K562 (cell line): ENCODE data around the gene TJP3. TPM values are rescaled to one million over a fixed set of nuclear protein-coding genes. Genes with fewer than 3 reads are reported as not detected.
A peak's percentile ranks its signal among the peaks of the same experiment; 100 is the strongest.

Experiments
- ATAC-seq: fragments of 200-7000 bp; cut with Tn5 transposase; 3 replicates; pipeline ENCODE4 v1.9.1; 2020; ENCODE audit warnings: moderate library complexity
- BruUV-seq: library from RNA; stranded (reverse); fragments of 400-500 nt; replicated peaks from 2 replicates; lab custom pipeline; 2021; lab: Mats Ljungman, UMichigan
- CTCF ChIA-PET: fragments of 300-600 bp; formaldehyde crosslinking; extraction: SDS; loops from one replicate; lab custom pipeline; 2021; ENCODE audit warnings: low intra/inter-chr PET ratio; lab: Yijun Ruan, JAX
- POLR2A ChIA-PET: fragments of 300-600, 350-650 bp; sonication (Branson Sonifier 250); formaldehyde crosslinking; extraction: SDS; loops from one replicate; lab custom pipeline; 2021; ENCODE audit warnings: antibody characterized with exemption, inconsistent platforms; lab: Yijun Ruan, JAX
- DNase-seq, 4 experiments: peaks; one replicate each; pipeline versions ENCODE4 v3.0.0 to v3.0.0-alpha.2; 2011 to 2018; ENCODE audit warnings: low spot score in 3 of 4, mixed read lengths in 3 of 4; ENCODE audit errors: extremely low read depth in 1 of 4
- FAIRE-seq: peaks from 2 replicates; lab custom pipeline; 2011; peaks lifted over from hg19 to GRCh38; lab: Jason Lieb, UNC
- H2AFZ ChIP-seq: 2 replicates; pipeline ENCODE4 v1.6.0; 2011; ENCODE audit warnings: low read depth, low read length, control low read depth, inconsistent platforms
- H3K27ac ChIP-seq: fragments of 200-600 bp; 3 replicates; pipeline ENCODE4 v1.8.0; 2011; ENCODE audit warnings: low read depth, mild to moderate bottlenecking, control low read depth, inconsistent platforms, low read length, moderate library complexity, mixed read lengths; ENCODE audit errors: extremely low read depth
- H3K27me3 ChIP-seq, 2 experiments: fragments of 300-600 bp in 1 of 2; 2 replicates in 1 of 2; 3 replicates in 1 of 2; pipeline versions ENCODE4 v1.6.0 to v1.8.0; 2011; ENCODE audit warnings: inconsistent platforms in 2 of 2, low read length in 2 of 2, mild to moderate bottlenecking in 1 of 2, mixed read lengths in 1 of 2, moderate library complexity in 1 of 2; ENCODE audit not compliant: control insufficient read depth in 2 of 2, insufficient read depth in 2 of 2
- H3K36me3 ChIP-seq: fragments of 300-600 bp; 3 replicates; pipeline ENCODE4 v1.8.0; 2011; ENCODE audit warnings: mild to moderate bottlenecking, low read length, inconsistent platforms; ENCODE audit not compliant: control insufficient read depth, insufficient read depth
- H3K4me1 ChIP-seq, 2 experiments: fragments of 200-600 bp in 1 of 2; replicated peaks in 1 of 2; 2 replicates in 1 of 2; 3 replicates in 1 of 2; pipeline versions ENCODE4 v1.5.1 to v1.8.0; 2011; ENCODE audit warnings: inconsistent platforms in 2 of 2, low read length in 2 of 2, mild to moderate bottlenecking in 1 of 2, mixed read lengths in 1 of 2, moderate library complexity in 1 of 2; ENCODE audit not compliant: control insufficient read depth in 2 of 2, insufficient read depth in 2 of 2
- H3K4me2 ChIP-seq: 2 replicates; pipeline ENCODE4 v1.6.1; 2011; ENCODE audit warnings: low read length, control low read depth, inconsistent platforms, mixed read lengths; ENCODE audit not compliant: insufficient read depth
- H3K4me3 ChIP-seq: fragments of 200-600 bp; sonication (generic), shearing (Covaris generic); 2 replicates; pipeline ENCODE4 v1.5.1; 2016; ENCODE audit warnings: control low read depth, inconsistent platforms
- H3K79me2 ChIP-seq: fragments of 200-600 bp; 3 replicates; pipeline ENCODE4 v1.8.0; 2011; ENCODE audit warnings: low read length, inconsistent platforms; ENCODE audit not compliant: control insufficient read depth, insufficient read depth
- H3K9ac ChIP-seq, 2 experiments: 2 replicates each; pipeline versions ENCODE4 v1.6.0 to v1.6.1; 2011; ENCODE audit warnings: low read depth in 2 of 2, low read length in 2 of 2, control low read depth in 1 of 2, inconsistent platforms in 1 of 2, mild to moderate bottlenecking in 1 of 2, mixed read lengths in 1 of 2; ENCODE audit not compliant: insufficient read depth in 1 of 2
- H3K9me1 ChIP-seq: one replicate; pipeline ENCODE4 v1.6.0; 2011; ENCODE audit warnings: inconsistent platforms, mild to moderate bottlenecking, low read length, moderate library complexity; ENCODE audit not compliant: control insufficient read depth, insufficient read depth
- H3K9me3 ChIP-seq: replicated peaks from 2 replicates; pipeline ENCODE4 v1.5.1; 2011; ENCODE audit warnings: low read depth, low read length, inconsistent platforms; ENCODE audit not compliant: control insufficient read depth, insufficient read depth
- H4K20me1 ChIP-seq: replicated peaks from 2 replicates; pipeline ENCODE4 v1.6.1; 2011; ENCODE audit warnings: low read length, inconsistent platforms, mixed read lengths; ENCODE audit not compliant: control insufficient read depth, insufficient read depth
- NFIC ChIP-seq: fragments of 450-650 bp; IDR thresholded peaks from 2 replicates; pipeline ENCODE4 v1.6.1; 2017; ENCODE audit warnings: mild to moderate bottlenecking, inconsistent platforms
- PRMT5 ChIP-seq: sonication (generic); formaldehyde crosslinking; IDR thresholded peaks from 2 replicates; pipeline ENCODE4 v1.5.0; 2020; ENCODE audit warnings: missing genetic modification reagents
- SIN3B ChIP-seq: fragments of 450-650 bp; IDR thresholded peaks from 2 replicates; pipeline ENCODE4 v1.6.1; 2017; ENCODE audit warnings: low read depth, mild to moderate bottlenecking, moderate library complexity
- ZNF3 ChIP-seq: fragments of 250-450 bp; sonication (Bioruptor Pico); IDR thresholded peaks from 2 replicates; pipeline ENCODE4 v1.5.0; 2021; ENCODE audit warnings: mild to moderate bottlenecking, moderate library complexity
- ZNF586 ChIP-seq: fragments of 450-650 bp; formaldehyde crosslinking; conservative IDR thresholded peaks from 2 replicates; pipeline ENCODE4 v1.4.0; 2020; ENCODE audit warnings: mild to moderate bottlenecking, moderate library complexity
- WGBS: fragments of 100-300 bp; shearing (Covaris generic); methylation state at CpG from one replicate; pipeline ENCODE4 v1.1.6; 2016; ENCODE audit warnings: low coverage, mixed read lengths; ENCODE audit not compliant: insufficient coverage; ENCODE audit errors: missing lambda C conversion rate; 5-methylcytosine and 5-hydroxymethylcytosine counted together
- in situ Hi-C: fragments of 300-500 bp; cut with MboI; formaldehyde crosslinking; loops from 4 replicates; pipeline ENCODE4 v1.15.0; 2018; ENCODE audit warnings: inconsistent platforms, mixed read lengths
- intact Hi-C: fragments of 100-400 bp; cut with micrococcal nuclease; formaldehyde crosslinking; loops from 2 replicates; pipeline ENCODE4 v1.14.2; 2022
- polyA plus RNA-seq, 8 experiments: library from polyadenylated mRNA; depleted of rRNA in 4 of 8; stranded (reverse) in 5 of 8; unstranded in 3 of 8; fragments of >200 nt; fragmentation: Nextera tagmentation in 2 of 8; fragmentation: Illumina TruSeq in 1 of 8; extraction: Ambion mirVana in 2 of 8; extraction: Trizol in 1 of 8; gene quantifications; 2 replicates each; pipeline versions ENCODE4 v1.2.1 to v1.2.3, GENCODE V29; 2011 to 2014; ENCODE audit warnings: inconsistent platforms in 1 of 8, missing spikeins in 1 of 8
- total RNA-seq, 7 experiments: library from RNA; depleted of rRNA in 6 of 7; stranded (reverse); fragments of >200 nt in 6 of 7; fragmentation: Illumina TruSeq in 2 of 7; extraction: Trizol in 2 of 7; gene quantifications; 2 replicates each; pipeline versions ENCODE4 v1.2.1 to v1.2.3, GENCODE V29; 2011 to 2021; ENCODE audit warnings: low replicate concordance in 1 of 7

Gene TJP3
- total and polyA plus RNA-seq, 9 of the 15 experiments (the other 6 are each of a cell fraction or from before 2014, with no cell fraction given) = 0.11 to 2.4 (median 0.57) TPM; not detected in 1

DNA sequence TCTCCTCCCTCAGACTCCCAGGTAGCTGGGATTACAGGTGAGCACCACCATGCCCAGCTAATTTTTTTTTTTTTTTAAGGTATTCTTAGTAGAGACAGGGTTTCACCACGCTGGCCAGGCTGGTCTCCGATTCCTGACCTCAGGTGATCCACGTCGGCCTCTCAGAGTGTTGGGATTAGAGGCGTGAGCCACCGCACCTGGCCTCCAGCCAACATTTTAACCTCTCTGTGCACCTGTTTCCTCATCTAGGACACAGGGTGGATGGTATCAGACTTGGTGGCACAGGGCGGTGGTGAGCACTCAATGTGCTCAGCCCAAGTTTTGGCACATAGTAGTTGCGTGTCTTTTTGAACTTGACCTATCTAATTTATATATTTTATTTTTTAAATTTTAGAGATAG, 40.8 kb downstream of the TJP3 start:
- H3K4me3 ChIP-seq = no peak overlapping the region
- POLR2A ChIA-PET = interaction anchor here (1.6 kb wide), 1 partner anchor 13 kb away, joined by 10 read pairs; the partner anchor contains the start of gene MRPL54
- H3K9me3 ChIP-seq = no peaks in the 10 kb centered on the region
- no peaks in the 10 kb centered on the region for H3K27me3 ChIP-seq
- in situ Hi-C loops (no loop called here), intact Hi-C loops (no loop called here)
- no peak for ATAC-seq
- no peak for FAIRE-seq
- H3K27ac ChIP-seq = no peak overlapping the region
- H3K36me3 ChIP-seq = peaks cover 14% of the 10 kb centered on the region; the same call in 1 of the 3 replicates
- no peak overlapping the region for H3K4me2 ChIP-seq
- H3K9ac ChIP-seq = no peak overlapping the region
- 82% methylated on average over 6 of the region's 8 CpGs for WGBS
- DNase-seq = no peak
- BruUV-seq = no TSS peak
- peaks cover 0 to 23% of the 10 kb centered on the region in 2 experiments; a peak in 2 of 5 replicates for H3K4me1 ChIP-seq
- TF ChIP-seq PRMT5 (CRISPR knock-in tag) (no peak), NFIC (peak; percentile 57)
- H3K79me2 ChIP-seq = no peaks in the 10 kb centered on the region
- H2AFZ ChIP-seq = no peak overlapping the region
- H3K9me1 ChIP-seq = no peaks in the 10 kb centered on the region
- H4K20me1 ChIP-seq = no peaks in the 10 kb centered on the region
- CTCF ChIA-PET = no interaction called here

DNA sequence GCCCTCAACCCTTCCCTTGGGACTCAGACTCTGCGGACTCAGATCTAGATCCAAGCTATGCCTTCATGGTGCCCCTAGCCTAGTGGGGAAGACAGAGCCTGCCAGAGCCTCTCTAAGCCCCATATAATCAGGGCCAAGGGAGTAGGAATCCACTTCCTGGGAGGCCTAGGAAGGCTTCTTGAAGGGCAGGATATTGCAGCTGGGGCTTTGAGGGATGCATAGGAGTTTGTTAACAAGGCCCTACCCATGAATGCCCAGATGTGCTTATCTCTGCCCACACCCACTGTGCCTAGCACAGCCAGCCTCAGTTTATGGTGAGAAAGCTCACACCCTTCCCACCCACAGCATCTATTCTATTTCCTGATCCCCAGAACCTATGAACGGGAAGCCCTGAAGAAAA, 42.0 kb downstream of the TJP3 start:
- intact Hi-C loops (no loop called here), in situ Hi-C loops (no loop called here)
- Histone ChIP-seq H3K4me1 (peaks cover 0 to 23% of the 10 kb centered on the region in 2 experiments; a peak in 2 of 5 replicates), H3K27me3 (no peaks in the 10 kb centered on the region), H3K27ac (no peak overlapping the region), H3K9ac (no peak overlapping the region), H3K79me2 (no peaks in the 10 kb centered on the region), H3K9me1 (no peaks in the 10 kb centered on the region), H3K36me3 (peaks cover 14% of the 10 kb centered on the region; the same call in 1 of the 3 replicates), H4K20me1 (no peaks in the 10 kb centered on the region), H2AFZ (no peak overlapping the region), H3K9me3 (no peaks in the 10 kb centered on the region), H3K4me3 (no peak overlapping the region), H3K4me2 (no peak overlapping the region)
- TF ChIP-seq ZNF586 (CRISPR knock-in tag) (no peak), SIN3B (no peak), ZNF3 (CRISPR knock-in tag) (no peak)
- 87% methylated on average over 2 of the region's 2 CpGs for WGBS
- BruUV-seq = no TSS peak
- FAIRE-seq (no peak), DNase-seq (no peak), ATAC-seq (no peak)
- ChIA-PET CTCF (no interaction called here), POLR2A (interaction anchor here (1.3 to 1.6 kb wide), 2 partner anchors 9 to 12 kb away, joined by 3 to 10 read pairs; partner anchors contain the start of gene MRPL54)
